HEK293 (cell line): ENCODE results near the gene VSTM2L.

Source experiments
- PBX3 ChIP-seq: sonication (generic); formaldehyde crosslinking; IDR thresholded peaks from 2 replicates; pipeline ENCODE4 v1.8.1; 2022; ENCODE audit warnings: mild to moderate bottlenecking, moderate library complexity, missing genetic modification reagents
- REST ChIP-seq: fragments of 450-650 bp; formaldehyde crosslinking; IDR thresholded peaks from 2 replicates; pipeline ENCODE4 v1.5.1; 2016; ENCODE audit warnings: missing biosample characterization, missing genetic modification characterization
- ZBTB11 ChIP-seq: fragments of 450-650 bp; formaldehyde crosslinking; conservative IDR thresholded peaks from 2 replicates; pipeline ENCODE4 v1.5.1; 2016; ENCODE audit warnings: low read depth, missing biosample characterization, missing genetic modification characterization
- ZBTB49 ChIP-seq: fragments of 450-650 bp; formaldehyde crosslinking; IDR thresholded peaks from 2 replicates; pipeline ENCODE4 v1.5.1; 2016; ENCODE audit warnings: missing biosample characterization, missing genetic modification characterization, low read depth
- ZFP41 ChIP-seq: fragments of 450-650 bp; formaldehyde crosslinking; IDR thresholded peaks from 2 replicates; pipeline ENCODE4 v1.5.1; 2016; ENCODE audit warnings: missing biosample characterization, missing genetic modification characterization, borderline replicate concordance
- ZNF140 ChIP-seq: fragments of 450-650 bp; formaldehyde crosslinking; IDR thresholded peaks from 2 replicates; pipeline ENCODE4 v1.5.1; 2016; ENCODE audit warnings: missing biosample characterization, missing genetic modification characterization
- ZNF24 ChIP-seq: fragments of 450-650 bp; formaldehyde crosslinking; IDR thresholded peaks from 2 replicates; pipeline ENCODE4 v1.5.1; 2016; ENCODE audit warnings: missing biosample characterization, missing genetic modification characterization
- TF ChIP-seq, protein P1 (sequence below): fragments of 450-650 bp; formaldehyde crosslinking; IDR thresholded peaks from 2 replicates; pipeline ENCODE4 v1.5.1; 2017; ENCODE audit warnings: missing biosample characterization, missing genetic modification characterization
- TF ChIP-seq, protein P2 (sequence below): fragments of 450-650 bp; formaldehyde crosslinking; IDR thresholded peaks from 2 replicates; pipeline ENCODE4 v1.5.1; 2016; ENCODE audit warnings: missing biosample characterization, missing genetic modification characterization

- TF ChIP-seq PBX3 (CRISPR knock-in tag): no peak
- TF ChIP-seq, protein P1, sequence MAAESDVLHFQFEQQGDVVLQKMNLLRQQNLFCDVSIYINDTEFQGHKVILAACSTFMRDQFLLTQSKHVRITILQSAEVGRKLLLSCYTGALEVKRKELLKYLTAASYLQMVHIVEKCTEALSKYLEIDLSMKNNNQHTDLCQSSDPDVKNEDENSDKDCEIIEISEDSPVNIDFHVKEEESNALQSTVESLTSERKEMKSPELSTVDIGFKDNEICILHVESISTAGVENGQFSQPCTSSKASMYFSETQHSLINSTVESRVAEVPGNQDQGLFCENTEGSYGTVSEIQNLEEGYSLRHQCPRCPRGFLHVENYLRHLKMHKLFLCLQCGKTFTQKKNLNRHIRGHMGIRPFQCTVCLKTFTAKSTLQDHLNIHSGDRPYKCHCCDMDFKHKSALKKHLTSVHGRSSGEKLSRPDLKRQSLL: no peak
- no peak for TF ChIP-seq REST (tag by site-specific recombination)
- TF ChIP-seq ZBTB11 (tag by site-specific recombination): no peak
- TF ChIP-seq, protein P2, sequence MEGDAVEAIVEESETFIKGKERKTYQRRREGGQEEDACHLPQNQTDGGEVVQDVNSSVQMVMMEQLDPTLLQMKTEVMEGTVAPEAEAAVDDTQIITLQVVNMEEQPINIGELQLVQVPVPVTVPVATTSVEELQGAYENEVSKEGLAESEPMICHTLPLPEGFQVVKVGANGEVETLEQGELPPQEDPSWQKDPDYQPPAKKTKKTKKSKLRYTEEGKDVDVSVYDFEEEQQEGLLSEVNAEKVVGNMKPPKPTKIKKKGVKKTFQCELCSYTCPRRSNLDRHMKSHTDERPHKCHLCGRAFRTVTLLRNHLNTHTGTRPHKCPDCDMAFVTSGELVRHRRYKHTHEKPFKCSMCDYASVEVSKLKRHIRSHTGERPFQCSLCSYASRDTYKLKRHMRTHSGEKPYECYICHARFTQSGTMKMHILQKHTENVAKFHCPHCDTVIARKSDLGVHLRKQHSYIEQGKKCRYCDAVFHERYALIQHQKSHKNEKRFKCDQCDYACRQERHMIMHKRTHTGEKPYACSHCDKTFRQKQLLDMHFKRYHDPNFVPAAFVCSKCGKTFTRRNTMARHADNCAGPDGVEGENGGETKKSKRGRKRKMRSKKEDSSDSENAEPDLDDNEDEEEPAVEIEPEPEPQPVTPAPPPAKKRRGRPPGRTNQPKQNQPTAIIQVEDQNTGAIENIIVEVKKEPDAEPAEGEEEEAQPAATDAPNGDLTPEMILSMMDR (tag by site-specific recombination): no peak
- TF ChIP-seq ZFP41 (tag by site-specific recombination): no peak
- TF ChIP-seq ZNF24 (tag by site-specific recombination): no peak
- TF ChIP-seq ZBTB49 (tag by site-specific recombination): no peak
- no peak for TF ChIP-seq ZNF140 (tag by site-specific recombination)
Measured at GRCh38 chr20:37885593-37886503, 17.1 kb upstream of the VSTM2L start.
